ENCODE measurements around the gene CACNA1S.

The CACNA1S gene

DNA sequence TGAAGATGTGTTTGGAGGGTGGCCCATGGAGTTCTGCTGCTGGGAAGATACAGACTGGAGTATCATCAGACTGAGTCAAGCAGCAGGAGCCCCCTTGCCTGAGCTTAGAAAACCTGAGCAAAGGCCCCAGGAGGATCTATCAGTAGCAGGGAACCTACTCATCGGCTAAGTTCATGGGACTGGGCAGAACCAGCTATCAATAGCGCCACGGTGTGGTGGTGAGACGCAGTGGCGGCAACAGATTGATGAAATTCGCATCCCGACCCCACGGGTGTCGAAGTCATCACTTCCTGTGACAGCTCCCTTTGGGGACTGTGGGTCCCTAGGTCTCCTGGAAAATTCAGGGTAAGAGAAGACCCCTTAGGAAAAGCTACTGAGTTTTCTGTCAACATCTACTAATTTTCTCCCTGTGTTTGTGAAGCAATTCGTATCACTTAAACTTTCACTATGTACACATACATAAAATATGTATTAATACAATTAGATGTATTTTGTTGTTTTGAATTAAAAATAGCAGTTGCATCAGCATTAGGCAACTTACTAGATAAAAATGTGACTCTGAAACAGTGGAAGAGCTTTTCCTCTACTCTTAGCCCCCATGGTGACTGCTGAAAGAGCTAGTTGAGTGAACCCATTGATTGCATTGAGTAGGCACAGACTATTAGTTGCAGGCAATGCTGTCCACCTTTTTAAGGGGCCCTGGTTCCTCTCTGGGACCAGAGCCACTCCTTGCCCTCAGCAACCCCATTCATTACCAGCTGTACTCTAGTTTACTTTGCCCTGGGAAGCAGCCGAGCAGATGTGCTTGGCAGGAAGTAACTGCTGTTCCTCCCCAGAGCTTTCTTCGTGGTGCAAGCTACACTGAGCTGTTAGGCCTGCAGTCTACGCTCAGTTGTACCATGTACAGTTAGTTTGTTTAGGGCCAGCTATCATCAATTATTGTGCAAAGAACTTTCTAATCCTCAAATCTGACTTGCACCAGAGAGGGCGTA lies 7.3 kb upstream of the CACNA1S start:
- no peak overlapping the region for H2AFZ ChIP-seq (ENCODE audit: low read depth, low read length, severe bottlenecking)
- TF ChIP-seq, protein P1, sequence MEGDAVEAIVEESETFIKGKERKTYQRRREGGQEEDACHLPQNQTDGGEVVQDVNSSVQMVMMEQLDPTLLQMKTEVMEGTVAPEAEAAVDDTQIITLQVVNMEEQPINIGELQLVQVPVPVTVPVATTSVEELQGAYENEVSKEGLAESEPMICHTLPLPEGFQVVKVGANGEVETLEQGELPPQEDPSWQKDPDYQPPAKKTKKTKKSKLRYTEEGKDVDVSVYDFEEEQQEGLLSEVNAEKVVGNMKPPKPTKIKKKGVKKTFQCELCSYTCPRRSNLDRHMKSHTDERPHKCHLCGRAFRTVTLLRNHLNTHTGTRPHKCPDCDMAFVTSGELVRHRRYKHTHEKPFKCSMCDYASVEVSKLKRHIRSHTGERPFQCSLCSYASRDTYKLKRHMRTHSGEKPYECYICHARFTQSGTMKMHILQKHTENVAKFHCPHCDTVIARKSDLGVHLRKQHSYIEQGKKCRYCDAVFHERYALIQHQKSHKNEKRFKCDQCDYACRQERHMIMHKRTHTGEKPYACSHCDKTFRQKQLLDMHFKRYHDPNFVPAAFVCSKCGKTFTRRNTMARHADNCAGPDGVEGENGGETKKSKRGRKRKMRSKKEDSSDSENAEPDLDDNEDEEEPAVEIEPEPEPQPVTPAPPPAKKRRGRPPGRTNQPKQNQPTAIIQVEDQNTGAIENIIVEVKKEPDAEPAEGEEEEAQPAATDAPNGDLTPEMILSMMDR (IDR thresholded peaks at IDR 0.05; ENCODE audit: insufficient read depth, low read length, poor library complexity, severe bottlenecking): peak; percentile 51
- no peak for TF ChIP-seq EZH2phosphoT487 (conservative IDR thresholded peaks at IDR 0.05; ENCODE audit: low read length)
- H3K36me3 ChIP-seq (ENCODE audit: low read length): no peaks in the 10 kb centered on the region
- no peak overlapping the region for H3K9ac ChIP-seq (ENCODE audit: low read length)
- H3K9me3 ChIP-seq (ENCODE audit: insufficient read depth, low read length): no peaks in the 10 kb centered on the region
- no peaks in the 10 kb centered on the region for H3K79me2 ChIP-seq (ENCODE audit: insufficient read depth, low read length)
- H3K27ac ChIP-seq (ENCODE audit: low read depth, low read length): no peak overlapping the region
- H3K4me3 ChIP-seq (ENCODE audit: insufficient read depth, low read length, poor library complexity, severe bottlenecking): no peak overlapping the region
- no peaks in the 10 kb centered on the region for H3K9me2 ChIP-seq (replicated peaks; ENCODE audit: insufficient read depth, low read length)
- H3F3A ChIP-seq (ENCODE audit: insufficient read depth): no peaks in the 10 kb centered on the region
- H3K27me3 ChIP-seq (ENCODE audit: low read length): no peaks in the 10 kb centered on the region
- no peaks in the 10 kb centered on the region for H4K20me1 ChIP-seq (ENCODE audit: low read depth, low read length)
- no peak overlapping the region for H3K4me2 ChIP-seq (ENCODE audit: low read depth, low read length, poor library complexity, severe bottlenecking)

DNA sequence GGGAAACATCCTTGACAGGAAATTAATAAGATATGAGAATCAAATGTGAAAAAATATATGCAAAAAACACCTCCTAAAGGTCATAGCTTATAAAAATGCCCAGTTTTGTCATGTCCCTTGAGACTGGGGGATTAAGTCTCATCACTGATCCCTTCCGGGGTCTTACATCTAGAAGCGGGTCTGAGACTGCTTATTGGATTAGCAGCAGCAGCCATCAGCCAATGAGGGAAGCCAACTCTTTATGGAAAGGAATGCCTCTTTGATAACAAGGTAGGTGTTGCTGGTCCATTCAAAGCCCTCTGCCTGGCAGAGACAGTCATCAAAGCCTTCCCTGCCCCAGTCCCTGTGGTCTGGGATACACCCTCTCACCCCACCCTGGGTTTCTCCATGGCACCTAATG lies 3.9 kb upstream of the CACNA1S start:
- Histone ChIP-seq H3K9ac (ENCODE audit: low read length) (no peak overlapping the region), H3F3A (ENCODE audit: insufficient read depth) (no peaks in the 10 kb centered on the region), H3K27me3 (ENCODE audit: low read length) (no peaks in the 10 kb centered on the region), H3K4me2 (ENCODE audit: low read depth, low read length, poor library complexity, severe bottlenecking) (no peak overlapping the region), H3K9me3 (ENCODE audit: insufficient read depth, low read length) (no peaks in the 10 kb centered on the region), H2AFZ (ENCODE audit: low read depth, low read length, severe bottlenecking) (no peak overlapping the region), H3K9me2 (replicated peaks; ENCODE audit: insufficient read depth, low read length) (no peaks in the 10 kb centered on the region), H3K36me3 (ENCODE audit: low read length) (no peaks in the 10 kb centered on the region), H4K20me1 (ENCODE audit: low read depth, low read length) (no peaks in the 10 kb centered on the region), H3K27ac (ENCODE audit: low read depth, low read length) (no peak overlapping the region), H3K4me3 (ENCODE audit: insufficient read depth, low read length, poor library complexity, severe bottlenecking) (no peak overlapping the region), H3K79me2 (ENCODE audit: insufficient read depth, low read length) (no peaks in the 10 kb centered on the region)
- TF ChIP-seq, protein P1 (IDR thresholded peaks at IDR 0.05; ENCODE audit: insufficient read depth, low read length, poor library complexity, severe bottlenecking): no peak
- TF ChIP-seq EZH2phosphoT487 (conservative IDR thresholded peaks at IDR 0.05; ENCODE audit: low read length): no peak

DNA sequence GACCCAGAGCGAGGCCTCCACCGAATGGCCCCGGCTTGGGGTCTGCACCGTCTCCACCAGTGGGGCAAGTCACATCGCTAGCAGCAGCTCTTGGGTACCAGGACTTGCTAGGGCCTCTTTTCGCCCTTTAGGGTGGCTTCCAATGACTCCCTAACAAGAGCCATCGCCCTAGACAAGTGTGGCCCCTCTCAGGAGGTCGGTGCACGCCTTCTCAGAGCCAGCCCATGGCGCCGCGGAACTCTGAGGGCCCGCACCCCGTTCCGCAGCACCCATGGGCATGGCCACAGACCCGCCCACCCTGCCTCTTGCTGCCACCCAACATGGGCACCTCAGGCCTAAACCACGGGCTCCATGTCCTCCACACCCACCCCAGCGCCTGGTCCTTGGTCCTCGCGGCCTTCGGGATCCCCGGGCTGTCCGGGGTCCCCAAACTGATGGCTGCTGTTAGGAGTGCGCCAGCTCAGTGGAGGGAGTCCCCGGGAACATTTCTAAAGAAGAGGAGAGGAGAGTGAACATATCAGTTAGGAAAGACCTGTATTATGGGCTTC lies 3.2 kb upstream of the CACNA1S start:
- H3K9me3 ChIP-seq (ENCODE audit: insufficient read depth, low read length): no peaks in the 10 kb centered on the region
- no peak overlapping the region for H3K4me2 ChIP-seq (ENCODE audit: low read depth, low read length, poor library complexity, severe bottlenecking)
- H3K4me3 ChIP-seq (ENCODE audit: insufficient read depth, low read length, poor library complexity, severe bottlenecking): no peak overlapping the region
- H3K9me2 ChIP-seq (replicated peaks; ENCODE audit: insufficient read depth, low read length): no peaks in the 10 kb centered on the region
- no peaks in the 10 kb centered on the region for H3K36me3 ChIP-seq (ENCODE audit: low read length)
- H3K27ac ChIP-seq (ENCODE audit: low read depth, low read length): no peak overlapping the region
- H3K79me2 ChIP-seq (ENCODE audit: insufficient read depth, low read length): no peaks in the 10 kb centered on the region
- no peaks in the 10 kb centered on the region for H4K20me1 ChIP-seq (ENCODE audit: low read depth, low read length)
- TF ChIP-seq, protein P1 (IDR thresholded peaks at IDR 0.05; ENCODE audit: insufficient read depth, low read length, poor library complexity, severe bottlenecking): no peak
- TF ChIP-seq EZH2phosphoT487 (conservative IDR thresholded peaks at IDR 0.05; ENCODE audit: low read length): no peak
- H3K9ac ChIP-seq (ENCODE audit: low read length): no peak overlapping the region
- no peak overlapping the region for H2AFZ ChIP-seq (ENCODE audit: low read depth, low read length, severe bottlenecking)
- H3F3A ChIP-seq (ENCODE audit: insufficient read depth): no peaks in the 10 kb centered on the region
- H3K27me3 ChIP-seq (ENCODE audit: low read length): no peaks in the 10 kb centered on the region
